ENCODE measurements around the gene TMEM62.

- TF ChIP-seq CTCF (IDR thresholded peaks at IDR 0.05; ENCODE audit: control extremely low read depth in 1 of 3, insufficient read depth in 1 of 3, low read depth in 1 of 3, low read length in 3 of 3) (no peak), HDAC2 (IDR thresholded peaks at IDR 0.05; ENCODE audit: borderline replicate concordance in 1 of 2, low read depth in 2 of 2, low read length in 2 of 2) (no peak), POLR2A (IDR thresholded peaks at IDR 0.05; ENCODE audit: control extremely low read depth in 1 of 2, low read depth in 2 of 2, low read length in 2 of 2) (no peak), CBX5 (IDR thresholded peaks at IDR 0.05; ENCODE audit: low read depth, low read length) (no peak), CEBPB (IDR thresholded peaks at IDR 0.05; ENCODE audit: low read depth, low read length) (no peak), ATF3 (IDR thresholded peaks at IDR 0.05; ENCODE audit: insufficient read depth, low read depth, low read length) (no peak), ZNF274 (IDR thresholded peaks at IDR 0.05; ENCODE audit: borderline replicate concordance, extremely low read depth, low read length) (no peak), CREB1 (IDR thresholded peaks at IDR 0.05) (no peak), YY1 (IDR thresholded peaks at IDR 0.05; ENCODE audit: low read depth, low read length) (no peak), SP2 (IDR thresholded peaks at IDR 0.05; ENCODE audit: low read length) (no peak), RBBP5 (IDR thresholded peaks at IDR 0.05; ENCODE audit: borderline replicate concordance, low read depth, low read length) (no peak), MAX (IDR thresholded peaks at IDR 0.05) (no peak), MAFK (IDR thresholded peaks at IDR 0.05; ENCODE audit: low read depth, low read length) (no peak), SUZ12 (IDR thresholded peaks at IDR 0.05; ENCODE audit: low read length) (no peak)
Observed at GRCh38 chr15:43107751-43108150, 25.6 kb upstream of the TMEM62 start.
